ENCODE data around the gene ITM2C.

Gene ITM2C

GRCh38 chr2:230922951-230923717, 58.4 kb downstream of the ITM2C start:
- DNase-seq (ENCODE audit: low read depth in 1 of 2, low spot score in 1 of 2), result no peak

GRCh38 chr2:230924092-230924469, 59.3 kb downstream of the ITM2C start:
- DNase-seq (ENCODE audit: low read depth in 1 of 2, low spot score in 1 of 2), result no peak

GRCh38 chr2:230924470-230925341, 60.0 kb downstream of the ITM2C start, which contains the start of gene GPR55:
GPR55 (minus strand) TSS chr2:230925242; CDS start chr2:230910962, 14,280 bp downstream.
- DNase-seq (ENCODE audit: low read depth in 1 of 2, low spot score in 1 of 2), result peak in 1 of 2 donors; percentile 63

GRCh38 chr2:230925443-230925878, 60.7 kb downstream of the ITM2C start:
- DNase-seq (ENCODE audit: low read depth in 1 of 2, low spot score in 1 of 2), result no peak

DNA sequence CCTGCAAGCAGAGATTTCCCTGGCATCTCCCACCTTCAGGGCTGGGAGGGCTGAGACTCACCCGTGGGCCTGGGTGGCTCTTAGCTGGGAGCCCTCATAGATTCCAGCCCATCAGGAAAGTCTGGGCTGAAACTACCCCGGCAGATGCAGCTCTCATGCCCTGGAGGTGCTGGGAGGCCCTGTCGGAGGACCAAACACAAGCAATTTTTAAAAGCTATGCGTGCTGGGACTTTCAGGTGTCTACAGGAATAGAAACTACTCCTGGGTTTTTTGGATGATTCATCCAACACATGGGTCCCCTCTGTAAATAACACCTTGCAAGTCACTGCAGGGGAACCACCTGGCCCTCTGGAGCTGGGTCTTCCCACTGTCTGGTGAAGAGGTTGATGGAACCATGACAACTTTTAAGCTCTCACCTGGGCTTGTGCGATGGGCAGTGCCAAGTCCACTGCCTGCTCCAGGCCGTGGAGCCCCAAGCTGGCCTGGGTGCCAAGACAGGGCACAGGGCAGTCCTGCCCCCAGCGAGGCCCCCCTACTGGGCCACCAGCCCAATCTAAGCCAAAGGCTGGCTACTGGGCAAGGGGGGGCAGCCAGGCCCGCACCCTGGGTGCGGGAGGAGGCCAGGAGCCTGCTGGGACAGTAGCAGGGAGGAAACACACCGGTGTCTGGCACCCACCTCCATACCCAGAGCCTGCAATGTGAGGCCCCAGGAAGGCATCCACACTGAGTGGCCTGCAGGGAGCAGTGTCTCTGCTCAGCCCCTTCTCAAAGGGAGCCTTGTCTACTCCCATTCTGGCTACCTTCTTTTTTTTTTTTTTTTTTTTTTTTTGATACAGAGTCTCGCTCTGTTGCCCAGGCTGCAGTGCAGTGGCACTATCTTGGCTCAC, 61.4 kb downstream of the ITM2C start:
- peak in 1 of 2 donors; percentile 31 for DNase-seq (ENCODE audit: low read depth in 1 of 2, low spot score in 1 of 2)

DNA sequence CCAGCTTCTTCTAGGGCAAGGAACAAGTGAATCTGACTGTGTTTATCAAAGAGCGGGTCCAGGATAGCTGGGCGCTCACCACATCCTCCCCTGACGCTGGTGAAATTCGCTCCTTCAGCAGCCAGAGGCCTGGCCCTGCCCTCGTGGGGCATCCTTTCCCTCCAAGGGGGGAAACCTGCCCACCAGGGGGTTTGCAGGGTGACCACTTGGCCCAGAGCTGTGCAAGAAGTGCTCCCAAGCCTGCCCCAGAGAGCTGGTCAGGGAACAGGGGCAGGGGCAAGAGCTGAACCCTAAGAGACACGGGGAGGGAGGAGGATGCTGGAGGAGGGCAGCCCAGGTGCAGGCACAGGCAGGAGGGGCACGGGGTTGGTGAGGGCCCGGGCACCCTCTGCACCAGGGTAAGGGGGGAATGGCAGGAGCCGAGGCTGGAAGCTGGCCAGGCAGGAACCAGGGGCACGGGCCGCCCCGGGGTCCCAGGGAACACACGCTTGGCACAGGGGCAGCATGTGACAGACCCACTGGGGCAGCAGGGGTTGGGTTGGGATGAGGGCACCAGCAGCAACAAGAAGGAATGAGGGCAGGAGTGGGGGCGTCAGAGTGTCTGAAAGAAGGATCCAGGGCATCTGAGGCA, 63.1 kb downstream of the ITM2C start:
- DNase-seq (ENCODE audit: low read depth in 1 of 2, low spot score in 1 of 2), result no peak
